GM12878 (cell line): Measurements from ENCODE around the gene RIC1. TPM values are rescaled to one million over a fixed set of nuclear protein-coding genes. Genes with fewer than 3 reads are reported as not detected.

Experiments used
- ATAC-seq: fragments of 200-7000 bp; cut with Tn5 transposase; 3 replicates; pipeline ENCODE4 v1.9.1; 2020; ENCODE audit warnings: mild to moderate bottlenecking, moderate library complexity
- BruUV-seq: library from RNA; stranded (reverse); fragments of 400-500 nt; replicated peaks from 2 replicates; lab custom pipeline; 2021; lab: Mats Ljungman, UMichigan
- CTCF ChIA-PET: fragments of 300-600 bp; sonication (Branson Sonifier 250); formaldehyde crosslinking; extraction: SDS; loops from one replicate; lab custom pipeline; 2021; ENCODE audit warnings: inconsistent platforms; lab: Yijun Ruan, JAX
- POLR2A ChIA-PET: fragments of 350-600 bp; formaldehyde crosslinking; extraction: SDS; loops from one replicate; lab custom pipeline; 2021; ENCODE audit warnings: inconsistent platforms; lab: Charles Lee
- RAD21 ChIA-PET: fragments of 300-600 bp; sonication (Branson Sonifier 250); formaldehyde crosslinking; loops from one replicate; lab custom pipeline; 2023; ENCODE audit warnings: antibody characterized with exemption; ENCODE audit not compliant: unreplicated experiment; lab: Charles Lee
- SMC1A ChIA-PET: fragments of 300-600 bp; sonication (Branson Sonifier 250); formaldehyde crosslinking; loops from one replicate; lab custom pipeline; 2023; ENCODE audit not compliant: unreplicated experiment, uncharacterized antibody; lab: Charles Lee
- DNase-seq: peaks from one replicate; pipeline ENCODE4 v3.0.0-alpha.2; 2011; ENCODE audit warnings: low read depth, low spot score
- FAIRE-seq: peaks from 3 replicates; lab custom pipeline; 2011; peaks lifted over from hg19 to GRCh38; lab: Jason Lieb, UNC
- H2AFZ ChIP-seq: 2 replicates; pipeline ENCODE4 v1.6.0; 2011; ENCODE audit warnings: low read depth, low read length, control low read depth; ENCODE audit not compliant: control insufficient read depth
- H3K27ac ChIP-seq: 2 replicates; pipeline ENCODE4 v1.5.1; 2011; ENCODE audit warnings: control low read depth; ENCODE audit not compliant: control insufficient read depth, insufficient read depth
- H3K27me3 ChIP-seq, 2 experiments: replicated peaks in 1 of 2; 2 replicates each; pipeline versions ENCODE4 v1.6.0 to v1.6.1; 2011; ENCODE audit warnings: low read length in 1 of 2; ENCODE audit not compliant: control insufficient read depth in 2 of 2, insufficient read depth in 2 of 2
- H3K36me3 ChIP-seq, 2 experiments: 2 replicates each; pipeline ENCODE4 v1.5.1; 2011; ENCODE audit warnings: low read length in 1 of 2; ENCODE audit not compliant: control insufficient read depth in 2 of 2, insufficient read depth in 2 of 2
- H3K4me1 ChIP-seq: 2 replicates; pipeline ENCODE4 v1.6.1; 2011; ENCODE audit warnings: mild to moderate bottlenecking, low read length, moderate library complexity, mixed read lengths; ENCODE audit not compliant: control insufficient read depth, insufficient read depth
- H3K4me2 ChIP-seq: 2 replicates; pipeline ENCODE4 v1.6.0; 2011; ENCODE audit warnings: control low read depth; ENCODE audit not compliant: control insufficient read depth, insufficient read depth
- H3K4me3 ChIP-seq: fragments of 200-600 bp; sonication (generic); 2 replicates; pipeline ENCODE4 v1.5.1; 2016
- H3K79me2 ChIP-seq: 2 replicates; pipeline ENCODE4 v1.6.0; 2011; ENCODE audit warnings: low read length; ENCODE audit not compliant: control insufficient read depth, insufficient read depth
- H3K9ac ChIP-seq: 2 replicates; pipeline ENCODE4 v1.8.0; 2011; ENCODE audit warnings: low read length, control low read depth, mixed read lengths; ENCODE audit not compliant: control insufficient read depth, insufficient read depth
- H3K9me3 ChIP-seq: replicated peaks from 3 replicates; pipeline ENCODE4 v1.5.1; 2011; ENCODE audit warnings: mild to moderate bottlenecking, low read length; ENCODE audit not compliant: control insufficient read depth, insufficient read depth
- H4K20me1 ChIP-seq: 2 replicates; pipeline ENCODE4 v1.6.0; 2011; ENCODE audit not compliant: control insufficient read depth, insufficient read depth
- CREM ChIP-seq: IDR thresholded peaks from 2 replicates; pipeline ENCODE4 v1.6.1; 2014; ENCODE audit warnings: antibody characterized with exemption, low read depth
- CTCF ChIP-seq, 3 experiments: IDR thresholded peaks in 2 of 3; conservative IDR thresholded peaks in 1 of 3; 2 replicates each; pipeline ENCODE4 v1.5.1; 2011; ENCODE audit warnings: low read depth in 3 of 3, low read length in 3 of 3, mild to moderate bottlenecking in 3 of 3, control low read depth in 2 of 3, moderate library complexity in 2 of 3, inconsistent platforms in 1 of 3, mixed read lengths in 1 of 3; ENCODE audit not compliant: control insufficient read depth in 2 of 3, insufficient read depth in 1 of 3; ENCODE audit errors: extremely low read depth in 1 of 3
- POLR2AphosphoS2 ChIP-seq: IDR thresholded peaks from 2 replicates; pipeline ENCODE4 v1.6.1; 2011; ENCODE audit warnings: low read depth, mild to moderate bottlenecking, low read length, improper control_type of control experiment, moderate library complexity
- RAD21 ChIP-seq: IDR thresholded peaks from 2 replicates; pipeline ENCODE4 v1.6.1; 2011; ENCODE audit warnings: mild to moderate bottlenecking, low read depth, low read length, moderate library complexity; ENCODE audit not compliant: insufficient read depth
- SMC3 ChIP-seq: IDR thresholded peaks from 2 replicates; pipeline ENCODE4 v1.6.1; 2011; ENCODE audit warnings: low read length, improper control_type of control experiment, borderline replicate concordance
- STAT1 ChIP-seq: fragments of 450-650 bp; conservative IDR thresholded peaks from 2 replicates; pipeline ENCODE4 v1.6.1; 2014; ENCODE audit warnings: antibody characterized with exemption, mild to moderate bottlenecking
- TAF1 ChIP-seq: IDR thresholded peaks from 2 replicates; pipeline ENCODE4 v1.6.1; 2011; ENCODE audit warnings: mild to moderate bottlenecking, low read depth, low read length, borderline replicate concordance
- WRNIP1 ChIP-seq: IDR thresholded peaks from 2 replicates; pipeline ENCODE4 v1.6.1; 2011; ENCODE audit warnings: low read depth, low read length, improper control_type of control experiment, borderline replicate concordance
- YY1 ChIP-seq: IDR thresholded peaks from 2 replicates; pipeline ENCODE4 v1.6.1; 2011; ENCODE audit warnings: low read depth, mild to moderate bottlenecking, low read length
- ZNF207 ChIP-seq: fragments of 450-650 bp; IDR thresholded peaks from 2 replicates; pipeline ENCODE4 v1.6.1; 2014; ENCODE audit warnings: antibody characterized with exemption, mild to moderate bottlenecking, borderline replicate concordance
- ZNF24 ChIP-seq: fragments of 450-650 bp; IDR thresholded peaks from 2 replicates; pipeline ENCODE4 v1.6.1; 2017; ENCODE audit warnings: antibody characterized with exemption, mild to moderate bottlenecking
- ZZZ3 ChIP-seq: IDR thresholded peaks from 2 replicates; pipeline ENCODE4 v1.6.1; 2011; ENCODE audit warnings: low read depth; ENCODE audit not compliant: control insufficient read depth, insufficient read length
- WGBS: methylation state at CpG from one replicate; pipeline ENCODE4 v1.1.6; 2016; ENCODE audit warnings: low lambda C conversion rate; ENCODE audit not compliant: insufficient replicate concordance, insufficient coverage; ENCODE audit errors: missing lambda C conversion rate; 5-methylcytosine and 5-hydroxymethylcytosine counted together
- in situ Hi-C: fragments of 300-500 bp; cut with MboI; formaldehyde crosslinking; loops from 9 replicates; pipeline ENCODE4 v1.14.3; 2018; ENCODE audit warnings: mixed read lengths
- intact Hi-C: fragments of 100-400 bp; cut with micrococcal nuclease; formaldehyde crosslinking; loops from one replicate; pipeline ENCODE4 v1.14.2; 2022; ENCODE audit not compliant: unreplicated experiment
- polyA plus RNA-seq, 11 experiments: library from polyadenylated mRNA; depleted of rRNA in 4 of 11; unstranded in 6 of 11; stranded (reverse) in 5 of 11; fragments of >200 nt; fragmentation: Nextera tagmentation in 4 of 11; fragmentation: Illumina TruSeq in 1 of 11; extraction: Ambion mirVana in 4 of 11; extraction: Trizol in 1 of 11; gene quantifications; 1 replicate in 1 of 11; 2 replicates in 10 of 11; pipeline versions ENCODE4 v1.2.1 to v1.2.3, GENCODE V29; 2011 to 2016; ENCODE audit warnings: inconsistent platforms in 2 of 11, missing spikeins in 2 of 11, low read depth in 1 of 11
- total RNA-seq, 4 experiments: library from RNA; depleted of rRNA in 3 of 4; stranded (reverse); fragments of >200 nt in 3 of 4; fragmentation: Illumina TruSeq in 1 of 4; extraction: Trizol in 1 of 4; gene quantifications; 2 replicates each; pipeline versions ENCODE4 v1.2.1 to v1.2.3, GENCODE V29; 2013 to 2021

Gene RIC1
- total and polyA plus RNA-seq, 10 of the 15 experiments (the other 5 are each of a cell fraction or from before 2014, with no cell fraction given): 6.2 to 59.8 (median 33.3) TPM

DNA sequence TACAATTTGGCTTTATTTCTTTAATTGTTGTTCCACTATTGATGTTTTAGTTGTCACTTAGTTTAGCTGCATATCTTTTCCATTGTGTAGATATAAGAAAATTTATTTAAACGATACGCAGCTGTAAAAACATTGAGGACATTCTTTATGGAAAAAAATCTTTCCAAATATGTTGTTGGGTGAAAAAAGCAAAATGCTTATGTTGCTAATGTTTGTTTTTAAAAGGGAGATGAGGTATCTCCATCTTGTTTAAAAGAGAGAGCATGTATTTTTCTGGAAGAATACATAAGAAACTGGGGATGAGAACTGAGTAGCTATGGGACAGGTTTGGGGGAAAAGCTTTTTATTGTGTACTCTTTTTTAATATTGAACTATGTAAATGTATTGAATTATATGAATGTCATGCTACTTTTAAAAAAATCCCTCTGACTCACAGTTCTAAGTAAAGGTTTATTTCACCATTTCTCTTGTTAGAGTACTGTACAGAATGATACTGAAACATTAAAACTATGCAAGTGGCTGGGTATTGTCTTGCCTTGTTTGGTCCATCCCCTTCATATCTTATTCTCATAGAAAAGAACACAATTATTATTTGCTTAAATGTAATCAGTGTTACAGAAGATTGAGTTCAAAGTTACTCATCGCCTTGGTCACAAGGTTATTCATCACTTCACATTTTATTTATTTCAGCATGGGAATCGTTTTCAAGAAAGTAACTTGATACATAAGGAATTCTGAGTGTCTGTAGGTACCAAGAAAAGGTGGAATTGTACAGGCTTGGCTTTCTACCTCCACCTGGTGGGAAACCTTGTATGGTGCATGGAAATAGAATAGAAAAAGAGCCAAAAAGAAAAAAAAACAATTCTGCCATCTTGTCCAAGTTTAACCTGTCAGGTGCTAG, 85.8 kb downstream of the RIC1 start:
- DNase-seq (no peak), ATAC-seq (peak; percentile 19; the same call in 1 of the 3 replicates), FAIRE-seq (no peak)
- no peaks in the 10 kb centered on the region for H3K27me3 ChIP-seq
- ChIA-PET SMC1A (interaction anchor here (1.0 to 1.1 kb wide), 5 partner anchors 14 to 125 kb away, joined by 3 to 8 read pairs (median 3); no protein-coding TSS in a partner anchor), RAD21 (interaction anchor here (1.3 kb wide), 1 partner anchor 33 kb away, joined by 3 read pairs; no protein-coding TSS in a partner anchor), POLR2A (no interaction called here), CTCF (interaction anchor here (0.7 to 1.6 kb wide), 9 partner anchors 14 to 275 kb away, joined by 3 to 6 read pairs (median 3); partner anchors contain the start of gene CD274)
- H3K4me3 ChIP-seq: no peak overlapping the region
- no peaks in the 10 kb centered on the region for H4K20me1 ChIP-seq
- in situ Hi-C loops (no loop called here), intact Hi-C loops (loop anchor here (5.0 kb wide), 1 partner anchor 82 kb away; no protein-coding TSS in a partner anchor)
- no TSS peak for BruUV-seq
- H2AFZ ChIP-seq: no peak overlapping the region
- no peak overlapping the region for H3K4me2 ChIP-seq
- peak; percentile 48 for TF ChIP-seq RAD21
- no peak for TF ChIP-seq ZZZ3
- TF ChIP-seq SMC3: peak; percentile 23; the same call in 1 of the 2 replicates
- TF ChIP-seq TAF1: no peak
- TF ChIP-seq POLR2AphosphoS2: no peak
- peak; percentile 22 to 36 (median 23); a peak in 4 of 6 replicates for TF ChIP-seq CTCF (IDR thresholded peaks at IDR 0.05 in 2 of 3, conservative IDR thresholded peaks at IDR 0.05 in 1 of 3; ENCODE audit: control insufficient read depth in 2 of 3, extremely low read depth in 1 of 3, insufficient read depth in 1 of 3, low read depth in 3 of 3, low read length in 3 of 3)
- TF ChIP-seq STAT1: no peak
- TF ChIP-seq WRNIP1: no peak
- no peak for TF ChIP-seq ZNF207
- TF ChIP-seq ZNF24: no peak
- no peak for TF ChIP-seq YY1
- no peak for TF ChIP-seq CREM
- no peak overlapping the region for H3K27ac ChIP-seq
- no peaks in the 10 kb centered on the region for H3K4me1 ChIP-seq
- no peaks in the 10 kb centered on the region for H3K79me2 ChIP-seq
- peaks cover 3 to 18% of the 10 kb centered on the region in 2 experiments for H3K36me3 ChIP-seq
- no peak overlapping the region for H3K9ac ChIP-seq
- 99% methylated on average over 4 of the region's 4 CpGs for WGBS
- peaks cover 3% of the 10 kb centered on the region for H3K9me3 ChIP-seq
